A549 (cell line): ENCODE results near the gene PTPRF.

Experiments
- CEBPB ChIP-seq, 2 experiments: fragments of >200 bp in 1 of 2; sonication (Bioruptor Twin) in 1 of 2; formaldehyde crosslinking in 1 of 2; IDR thresholded peaks; 2 replicates each; pipeline ENCODE4 v1.6.1; 2012 to 2016
- CTCF ChIP-seq: fragments of >200 bp; sonication (Bioruptor Twin); formaldehyde crosslinking; IDR thresholded peaks from 3 replicates; pipeline ENCODE4 v1.5.1; 2016
- EP300 ChIP-seq, 2 experiments: fragments of >200 bp; sonication (Bioruptor Twin); formaldehyde crosslinking; IDR thresholded peaks; 2 replicates in 1 of 2; 3 replicates in 1 of 2; pipeline ENCODE4 v1.6.1; 2016 to 2017
- HDAC2 ChIP-seq: fragments of 200-600 bp; sonication (generic); IDR thresholded peaks from 2 replicates; pipeline ENCODE4 v1.6.1; 2016
- HOXA7 ChIP-seq: fragments of 250-450 bp; sonication (Bioruptor Pico); IDR thresholded peaks from 2 replicates; pipeline ENCODE4 v1.5.0; 2020; ENCODE audit warnings: mild to moderate bottlenecking, moderate library complexity
- KDM5A ChIP-seq: fragments of 200-600 bp; sonication (generic); IDR thresholded peaks from 2 replicates; pipeline ENCODE4 v1.6.1; 2016; ENCODE audit warnings: antibody characterized with exemption, mild to moderate bottlenecking
- MAX ChIP-seq: IDR thresholded peaks from 2 replicates; pipeline ENCODE4 v1.6.1; 2012
- MYC ChIP-seq: IDR thresholded peaks from 2 replicates; pipeline ENCODE4 v1.6.1; 2012; ENCODE audit warnings: mild to moderate bottlenecking, inconsistent platforms, low read length, improper control_type of control experiment, borderline replicate concordance
- PHF8 ChIP-seq: fragments of 200-600 bp; sonication (generic); IDR thresholded peaks from 2 replicates; pipeline ENCODE4 v1.6.1; 2016; ENCODE audit warnings: low read depth, mild to moderate bottlenecking, antibody characterized with exemption, moderate library complexity, borderline replicate concordance
- POLR2A ChIP-seq: IDR thresholded peaks from 2 replicates; pipeline ENCODE4 v1.6.1; 2012; ENCODE audit warnings: mild to moderate bottlenecking, low read length
- REST ChIP-seq: fragments of 200-600 bp; sonication (generic); IDR thresholded peaks from 2 replicates; pipeline ENCODE4 v1.6.1; 2016; ENCODE audit warnings: antibody characterized with exemption, mild to moderate bottlenecking, moderate library complexity
- RNF2 ChIP-seq: fragments of 200-600 bp; sonication (generic); IDR thresholded peaks from 2 replicates; pipeline ENCODE4 v1.6.1; 2016; ENCODE audit warnings: low read depth, mild to moderate bottlenecking, antibody characterized with exemption, moderate library complexity, borderline replicate concordance
- SMC3 ChIP-seq: fragments of >200 bp; sonication (Bioruptor Twin); formaldehyde crosslinking; IDR thresholded peaks from 3 replicates; pipeline ENCODE4 v1.6.1; 2018; ENCODE audit warnings: inconsistent platforms

- TF ChIP-seq CTCF (no peak), POLR2A (no peak), SMC3 (no peak), KDM5A (no peak), EP300 (IDR thresholded peaks at IDR 0.05) (no peak), PHF8 (no peak), RNF2 (no peak), MAX (no peak), CEBPB (IDR thresholded peaks at IDR 0.05) (no peak), HDAC2 (no peak), REST (no peak), HOXA7 (CRISPR knock-in tag) (no peak), MYC (no peak)
Measured at GRCh38 chr1:43576521-43576920, 45.8 kb downstream of the PTPRF start.
